Endothelial cell (in vitro differentiated cells): ENCODE measurements around the gene COL15A1. TPM values are rescaled to one million over a fixed set of nuclear protein-coding genes. Genes with fewer than 3 reads are reported as not detected.
A peak's percentile ranks its signal among the peaks of the same experiment; 100 is the strongest.

Source experiments
- DNase-seq: peaks from one replicate; pipeline ENCODE4 v3.0.0; 2021; ENCODE audit warnings: low spot score
- H3K27ac Mint-ChIP-seq: one replicate; pipeline ENCODE4 v1.8.0; 2021; ENCODE audit warnings: mixed read lengths, inconsistent platforms; ENCODE audit not compliant: unreplicated experiment
- H3K27me3 Mint-ChIP-seq: one replicate; pipeline ENCODE4 v1.8.0; 2021; ENCODE audit warnings: mild to moderate bottlenecking, moderate library complexity, mixed read lengths, inconsistent platforms; ENCODE audit not compliant: unreplicated experiment
- H3K36me3 Mint-ChIP-seq: one replicate; pipeline ENCODE4 v1.8.0; 2021; ENCODE audit warnings: mild to moderate bottlenecking, low read depth, mixed read lengths, inconsistent platforms; ENCODE audit not compliant: unreplicated experiment
- H3K4me1 Mint-ChIP-seq: one replicate; pipeline ENCODE4 v1.8.0; 2021; ENCODE audit warnings: mild to moderate bottlenecking, mixed read lengths, inconsistent platforms; ENCODE audit not compliant: unreplicated experiment
- H3K4me3 Mint-ChIP-seq: one replicate; pipeline ENCODE4 v1.8.0; 2021; ENCODE audit warnings: mild to moderate bottlenecking, mixed read lengths, inconsistent platforms; ENCODE audit not compliant: unreplicated experiment
- H3K9me3 Mint-ChIP-seq: one replicate; pipeline ENCODE4 v1.8.0; 2021; ENCODE audit warnings: mixed read lengths, inconsistent platforms; ENCODE audit not compliant: unreplicated experiment
- CTCF ChIP-seq: fragments of 200-600 bp; sonication (generic); IDR thresholded peaks from one replicate; pipeline ENCODE4 v1.5.0; 2021; ENCODE audit warnings: antibody characterized with exemption; ENCODE audit not compliant: unreplicated experiment
- total RNA-seq: library from RNA; stranded (reverse); fragmentation: NEBNext Ultra II Directional; extraction: Animal tissue kit (Norgen Biotek cat#: 25700); gene quantifications from one replicate; pipeline ENCODE4 v1.2.1, GENCODE V29; 2021; ENCODE audit not compliant: unreplicated experiment

Gene COL15A1
- total RNA-seq, 1 donor from 2014 or later = 24.0 TPM

GRCh38 chr9:99073985-99074901 lies 130.5 kb downstream of the COL15A1 start:
- Mint-ChIP-seq H3K9me3 (no peaks in the 10 kb centered on the region), H3K4me1 (peaks cover 72% of the 10 kb centered on the region)
- no peak for TF ChIP-seq CTCF

GRCh38 chr9:99074902-99075245 lies 131.2 kb downstream of the COL15A1 start:
- no peak for DNase-seq
- no peak overlapping the region for H3K27ac Mint-ChIP-seq
- H3K27me3 Mint-ChIP-seq = peaks cover 2% of the 10 kb centered on the region
- no peaks in the 10 kb centered on the region for H3K9me3 Mint-ChIP-seq
- peaks cover 77% of the 10 kb centered on the region for H3K4me1 Mint-ChIP-seq
- no peak overlapping the region for H3K4me3 Mint-ChIP-seq
- no peak for TF ChIP-seq CTCF
- H3K36me3 Mint-ChIP-seq = peaks cover 12% of the 10 kb centered on the region

More at GRCh38 chr9:99073985-99074901, 130.5 kb downstream of the COL15A1 start:
- no peak overlapping the region for H3K4me3 Mint-ChIP-seq
- H3K27ac Mint-ChIP-seq = peak overlapping the region; percentile 28
- DNase-seq = no peak
- peaks cover 2% of the 10 kb centered on the region for H3K27me3 Mint-ChIP-seq
- peaks cover 12% of the 10 kb centered on the region for H3K36me3 Mint-ChIP-seq

GRCh38 chr9:99075246-99075912 lies 131.7 kb downstream of the COL15A1 start:
- no peak overlapping the region for H3K27ac Mint-ChIP-seq
- H3K36me3 Mint-ChIP-seq = peaks cover 12% of the 10 kb centered on the region
- no peak for DNase-seq
- no peaks in the 10 kb centered on the region for H3K9me3 Mint-ChIP-seq
- no peak for TF ChIP-seq CTCF
- no peak overlapping the region for H3K4me3 Mint-ChIP-seq
- H3K4me1 Mint-ChIP-seq = peaks cover 76% of the 10 kb centered on the region
- H3K27me3 Mint-ChIP-seq = peaks cover 2% of the 10 kb centered on the region

- H3K27me3 Mint-ChIP-seq = peaks cover 2% of the 10 kb centered on the region
- H3K36me3 Mint-ChIP-seq = peaks cover 12% of the 10 kb centered on the region
- H3K9me3 Mint-ChIP-seq = no peaks in the 10 kb centered on the region
- no peak for TF ChIP-seq CTCF
- no peak for DNase-seq
- H3K4me1 Mint-ChIP-seq = peaks cover 75% of the 10 kb centered on the region
- H3K27ac Mint-ChIP-seq = no peak overlapping the region
- no peak overlapping the region for H3K4me3 Mint-ChIP-seq
Observed at GRCh38 chr9:99076030-99076429, 132.3 kb downstream of the COL15A1 start.
